Raji (cell line): Measurements from ENCODE around the gene PACSIN1.
A peak's percentile ranks its signal among the peaks of the same experiment; 100 is the strongest.

Source experiments
- POLR2A ChIP-seq: IDR thresholded peaks from 2 replicates; pipeline ENCODE4 v1.6.1; 2011; ENCODE audit warnings: low read depth, low read length, control low read depth; ENCODE audit not compliant: insufficient read depth

The PACSIN1 gene

DNA sequence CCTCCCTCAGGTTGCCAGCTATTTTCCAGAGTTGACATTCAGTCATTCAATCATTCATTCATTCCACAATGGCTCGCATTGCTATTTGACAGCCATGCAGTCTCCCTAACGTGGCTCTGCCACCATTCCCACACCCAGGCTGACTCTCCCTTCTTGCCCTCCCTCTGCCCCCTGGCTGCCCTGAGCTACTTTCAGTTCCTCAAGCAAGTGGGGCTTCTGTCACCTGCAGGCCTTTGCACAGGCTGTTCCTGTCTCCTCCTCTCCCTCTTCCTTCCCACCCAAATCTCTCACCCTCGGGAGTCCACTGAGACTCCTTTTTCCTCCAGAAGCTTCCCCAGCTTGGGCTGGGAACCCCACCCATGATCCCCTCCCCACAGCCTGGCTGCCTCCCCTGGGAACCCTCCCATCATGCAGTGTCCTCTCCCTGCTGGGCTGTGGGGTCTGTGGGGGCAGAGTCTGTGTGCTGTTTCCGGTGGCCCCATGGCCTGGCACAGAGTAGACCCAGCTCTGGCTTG, 2.6 kb downstream of the PACSIN1 start:
- TF ChIP-seq POLR2A = no peak

DNA sequence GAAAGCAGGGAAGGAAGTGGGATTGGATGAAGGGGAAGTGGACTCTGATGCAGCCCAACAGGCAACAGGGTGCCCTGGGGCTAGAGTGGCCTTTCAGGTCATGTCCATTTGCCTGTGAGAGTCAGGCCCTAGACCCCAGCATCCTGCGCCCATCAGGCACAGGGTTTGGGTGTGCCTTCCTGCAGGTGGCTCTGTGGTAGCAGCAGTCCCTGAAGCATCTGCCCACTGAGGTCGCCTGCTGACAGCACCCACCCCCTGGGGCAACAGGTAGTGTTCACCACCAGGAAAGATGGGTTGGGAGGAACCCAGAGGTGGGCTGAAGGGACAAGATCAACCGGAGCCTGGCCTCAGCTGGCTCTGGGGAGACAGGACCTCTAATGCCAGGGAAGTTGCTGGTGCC, 3.6 kb downstream of the PACSIN1 start:
- TF ChIP-seq POLR2A = no peak

DNA sequence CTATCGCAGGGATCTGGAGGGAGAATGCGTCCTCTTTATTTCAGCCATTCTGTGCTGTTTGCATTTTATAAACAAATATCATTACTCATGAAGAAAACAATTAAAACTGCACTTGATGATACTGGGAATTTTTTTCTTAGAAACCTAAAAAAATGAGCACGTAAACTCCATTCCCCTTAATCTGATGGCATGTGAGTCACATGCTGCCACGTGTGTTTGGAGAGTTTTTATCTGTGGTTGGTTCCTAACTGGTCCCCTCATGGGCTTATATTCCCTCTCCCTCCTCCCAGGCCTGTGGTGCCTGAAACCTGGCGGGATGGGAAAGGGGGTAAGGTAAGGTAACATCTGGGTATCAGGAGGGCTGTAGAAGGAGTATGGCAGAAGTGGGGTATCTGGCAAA, 6.5 kb downstream of the PACSIN1 start:
- no peak for TF ChIP-seq POLR2A

DNA sequence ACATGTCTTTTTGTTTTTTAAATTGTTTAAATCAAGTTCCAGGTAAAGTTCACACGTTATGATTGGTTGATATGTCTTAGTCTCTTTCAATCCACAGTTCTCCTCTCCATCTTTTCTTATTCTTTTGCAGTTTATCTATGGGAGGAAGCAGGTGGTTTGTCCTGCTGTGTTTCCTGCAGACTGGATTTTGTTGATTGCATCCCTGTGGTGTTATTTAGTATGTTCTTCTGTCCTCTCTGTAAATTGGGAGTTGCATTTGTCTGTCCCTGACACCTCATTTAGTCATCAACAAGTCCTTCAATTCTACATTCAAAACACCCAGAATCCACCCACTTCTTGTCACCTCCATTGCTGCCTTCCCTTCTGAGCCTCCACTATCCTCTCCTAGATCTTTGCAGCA, 8.1 kb downstream of the PACSIN1 start:
- no peak for TF ChIP-seq POLR2A

DNA sequence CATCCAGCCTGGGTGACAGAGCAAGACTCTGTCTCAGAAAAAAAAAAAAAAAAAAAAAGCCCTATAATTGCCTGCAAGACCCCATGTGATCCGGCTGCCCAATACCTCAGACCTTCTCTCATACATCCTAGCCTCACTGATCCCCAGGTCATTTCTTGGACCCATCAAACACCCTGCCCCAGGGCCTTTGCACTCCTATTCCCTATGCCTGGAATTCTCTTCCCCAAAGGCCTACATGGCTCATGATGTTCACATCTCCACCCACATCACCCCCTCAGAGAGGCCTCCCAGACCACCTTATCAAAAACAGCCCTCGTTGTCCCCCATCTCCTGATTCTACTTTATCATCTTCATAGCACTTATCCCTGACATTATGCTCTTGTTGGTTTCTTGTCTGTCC, 8.9 kb downstream of the PACSIN1 start:
- TF ChIP-seq POLR2A = no peak

DNA sequence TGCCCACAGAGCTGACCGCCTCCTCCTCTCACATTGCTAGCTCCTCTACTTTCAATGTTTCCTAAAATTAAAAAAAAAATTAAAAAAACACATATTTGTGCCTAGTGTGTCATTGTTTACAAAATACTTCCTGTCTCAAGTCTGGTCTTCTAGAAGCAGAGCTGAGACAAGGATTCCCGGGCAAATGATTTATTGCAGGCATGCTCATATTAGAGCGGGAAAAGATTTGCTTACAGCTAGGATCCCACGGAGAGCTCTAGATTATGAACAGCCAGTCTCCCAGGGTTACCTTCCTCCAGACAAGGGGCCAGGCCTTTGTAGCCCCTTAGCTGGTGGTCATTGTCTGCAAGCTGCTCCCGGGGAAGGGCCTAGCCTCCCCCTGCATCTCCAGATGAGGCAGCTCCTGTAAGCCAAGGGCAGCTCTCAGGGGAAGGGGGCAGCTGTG, 9.4 kb downstream of the PACSIN1 start:
- no peak for TF ChIP-seq POLR2A

DNA sequence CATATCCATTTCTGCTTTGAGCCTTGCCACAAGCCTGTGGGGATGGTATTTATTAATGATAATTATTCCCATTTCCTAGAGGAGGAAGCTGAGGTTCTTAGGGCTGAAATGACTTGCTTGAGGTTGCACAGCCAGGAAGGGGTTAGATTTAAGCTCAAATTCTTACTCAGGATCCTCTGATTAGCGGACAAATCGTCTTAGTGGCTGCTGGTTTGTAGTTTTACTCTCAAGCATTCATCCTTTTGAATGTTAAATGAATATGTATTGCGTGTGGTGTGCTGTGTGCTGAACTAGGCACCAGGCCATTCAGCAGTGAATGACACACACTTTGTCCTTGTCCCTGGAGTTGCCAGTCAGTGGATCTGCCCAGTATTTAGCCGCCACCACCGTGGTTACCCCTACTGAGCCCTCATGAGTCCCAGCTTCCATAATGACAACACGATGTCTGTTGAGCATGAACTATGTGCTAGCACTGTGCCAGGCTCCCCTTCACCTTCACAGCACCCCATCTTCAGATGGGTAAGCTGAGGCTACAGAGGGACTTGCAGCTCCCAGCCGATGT, 10.0 kb downstream of the PACSIN1 start:
- no peak for TF ChIP-seq POLR2A

DNA sequence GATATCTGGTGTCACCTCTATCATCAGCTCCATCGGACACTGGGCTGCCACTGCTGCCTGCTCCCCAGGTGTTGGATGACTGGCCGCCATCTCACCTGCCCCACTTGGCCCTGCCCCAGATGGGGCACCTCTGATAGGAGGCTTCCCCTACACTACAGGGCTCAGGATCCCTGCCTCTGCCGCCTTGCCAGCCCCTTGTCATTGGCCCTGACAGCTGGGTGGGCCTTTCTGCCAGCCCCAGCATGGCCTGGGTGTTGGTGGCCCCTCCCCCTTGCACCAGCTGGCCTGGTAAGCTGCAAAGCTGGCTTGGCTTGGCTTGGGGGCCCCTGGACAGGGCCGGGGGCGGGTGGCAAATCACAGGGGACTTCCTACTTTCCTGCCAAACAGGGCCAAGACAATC, 10.6 kb downstream of the PACSIN1 start:
- no peak for TF ChIP-seq POLR2A

DNA sequence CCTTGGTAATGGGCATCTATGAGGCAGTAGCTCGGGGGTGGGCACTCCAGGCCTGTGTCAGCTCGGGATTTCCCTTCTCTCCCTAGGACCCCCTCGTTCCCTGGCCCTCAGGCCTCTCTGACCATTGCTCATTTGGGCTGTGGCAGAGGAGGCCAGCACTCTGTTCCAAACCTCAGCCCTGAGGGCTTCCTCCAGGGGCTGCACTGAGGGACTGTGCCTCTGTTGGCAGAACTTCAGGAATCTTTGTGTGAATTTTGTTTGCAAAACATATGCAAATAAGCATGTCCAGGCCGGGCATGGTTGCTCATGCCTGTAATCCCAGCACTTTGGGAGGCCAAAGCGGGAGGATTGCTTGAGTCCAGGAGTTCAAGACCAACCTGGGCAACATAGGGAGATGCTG, 11.0 kb downstream of the PACSIN1 start:
- no peak for TF ChIP-seq POLR2A

DNA sequence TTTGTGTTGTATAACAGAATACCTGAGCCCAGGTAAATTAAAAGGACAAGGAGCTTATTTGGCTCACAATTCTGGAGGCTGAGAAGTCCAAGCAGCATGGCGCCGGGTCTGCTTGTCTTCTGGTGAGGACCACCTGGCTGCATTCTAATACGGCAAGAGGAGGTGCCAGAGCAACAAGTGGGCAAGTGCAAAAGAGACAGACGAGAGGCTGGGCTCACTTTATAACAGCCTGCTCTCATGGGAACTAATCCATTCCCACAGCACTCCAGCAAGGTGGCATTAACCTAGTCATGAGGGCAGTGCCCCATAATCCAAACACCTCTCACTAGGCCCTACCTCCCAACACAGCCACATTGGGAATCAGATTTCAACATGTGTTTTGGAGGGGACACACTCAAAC, 12.9 kb downstream of the PACSIN1 start:
- no peak for TF ChIP-seq POLR2A

DNA sequence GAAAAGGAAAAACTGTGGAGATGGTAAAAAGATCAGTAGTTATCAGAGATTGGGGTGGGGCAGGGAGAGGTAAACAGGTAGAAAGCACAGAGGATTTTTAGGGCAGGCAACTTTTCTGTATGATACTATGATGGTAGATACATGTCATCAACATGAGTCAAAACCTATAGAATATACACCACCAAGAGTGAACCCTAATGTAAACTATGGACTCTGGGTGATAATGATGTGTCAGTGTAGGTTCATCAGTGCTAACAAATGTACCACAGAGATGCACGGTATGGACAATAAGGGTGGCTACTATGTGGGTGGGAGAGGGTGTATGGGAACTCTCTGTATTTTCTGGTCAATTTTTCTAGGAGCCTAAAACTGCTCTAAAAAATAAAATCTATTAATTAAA, 18.5 kb downstream of the PACSIN1 start:
- no peak for TF ChIP-seq POLR2A

DNA sequence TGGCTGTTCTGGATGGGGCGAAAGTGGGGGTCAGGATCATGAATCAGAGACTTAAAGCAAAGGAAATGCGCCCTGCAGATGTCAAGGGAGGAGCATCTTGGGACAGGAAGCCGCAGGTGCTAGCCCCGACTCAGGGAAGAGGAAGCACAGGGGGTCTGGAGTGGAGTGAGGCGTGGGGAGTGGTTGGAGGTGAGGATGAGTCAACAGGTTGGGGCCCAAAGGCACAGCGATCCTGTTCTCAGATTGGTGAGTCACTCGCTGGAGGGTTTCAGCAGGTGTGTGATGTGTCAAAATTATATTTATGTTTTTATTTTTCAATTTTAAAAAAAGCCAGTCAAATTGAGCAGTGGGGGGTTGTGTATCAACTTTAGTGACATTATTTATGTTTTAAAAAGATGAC, 19.0 kb downstream of the PACSIN1 start:
- peak; percentile 44; the same call in 1 of the 2 replicates for TF ChIP-seq POLR2A

DNA sequence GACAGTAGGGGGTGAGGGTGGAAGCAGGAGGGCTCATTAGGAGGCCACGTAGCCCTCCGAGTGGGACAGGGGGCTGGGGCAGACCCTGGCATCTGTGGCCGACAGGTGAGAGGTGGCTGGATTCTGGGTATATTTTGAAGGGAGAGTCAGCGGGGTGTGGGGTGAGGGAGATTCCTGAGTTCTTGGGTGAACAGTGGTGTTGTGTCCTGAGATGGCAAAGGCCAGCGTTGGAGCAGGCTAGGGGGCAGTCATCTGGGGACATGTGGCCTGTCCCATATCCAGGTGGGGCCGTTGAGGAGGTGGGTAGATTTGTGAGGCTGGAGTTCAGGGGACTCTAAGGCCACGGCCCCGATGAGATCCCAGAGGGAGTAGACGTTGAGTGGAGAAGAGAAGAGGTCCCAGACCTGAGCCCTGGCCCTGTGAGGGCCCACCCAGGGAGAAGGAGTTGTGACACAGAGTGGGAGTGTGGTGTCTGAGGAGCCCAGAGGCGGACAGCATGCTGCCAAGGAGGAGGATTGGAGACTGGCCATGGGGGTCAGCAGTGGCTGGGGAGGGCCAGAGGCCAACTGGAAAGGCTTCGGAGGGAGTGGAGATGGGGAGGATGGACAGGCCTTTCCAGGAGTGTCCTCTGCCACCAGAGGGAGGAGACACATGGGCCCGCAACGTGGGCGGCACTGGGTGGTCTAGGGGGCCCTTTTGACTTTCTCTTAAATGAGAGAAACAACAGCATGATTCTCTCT, 19.6 kb downstream of the PACSIN1 start:
- no peak for TF ChIP-seq POLR2A

DNA sequence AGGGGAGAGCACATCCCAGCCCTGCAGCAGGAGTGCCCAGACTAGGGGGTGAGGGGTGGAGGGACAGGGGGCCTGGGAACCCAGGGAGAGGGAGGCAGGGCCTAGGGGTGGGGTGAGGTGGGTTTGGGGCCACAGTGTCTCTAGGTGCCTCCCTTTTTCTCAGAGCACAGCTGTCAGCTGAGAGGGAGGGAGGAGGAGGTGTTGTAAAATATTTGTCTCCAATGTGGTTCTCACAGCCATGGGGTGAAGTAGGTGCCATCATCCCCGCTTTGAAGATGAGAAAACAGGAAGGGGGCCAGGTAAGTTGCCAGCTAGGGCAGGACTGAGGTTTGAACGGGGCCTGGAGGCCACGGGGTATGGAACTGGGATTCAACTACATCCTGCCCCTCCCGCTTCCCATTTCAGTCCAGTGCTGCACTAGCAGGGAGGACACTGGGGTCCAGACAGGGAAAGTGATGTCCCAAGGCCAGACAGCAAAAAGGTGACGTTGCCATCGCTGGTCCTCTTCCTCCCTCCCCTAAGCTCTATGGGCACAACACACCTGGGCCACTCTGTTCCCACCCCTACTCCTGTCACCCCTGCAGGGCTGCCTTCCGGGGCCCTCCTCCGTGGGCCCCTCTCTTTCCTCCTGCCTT, 20.3 kb downstream of the PACSIN1 start:
- no peak for TF ChIP-seq POLR2A

DNA sequence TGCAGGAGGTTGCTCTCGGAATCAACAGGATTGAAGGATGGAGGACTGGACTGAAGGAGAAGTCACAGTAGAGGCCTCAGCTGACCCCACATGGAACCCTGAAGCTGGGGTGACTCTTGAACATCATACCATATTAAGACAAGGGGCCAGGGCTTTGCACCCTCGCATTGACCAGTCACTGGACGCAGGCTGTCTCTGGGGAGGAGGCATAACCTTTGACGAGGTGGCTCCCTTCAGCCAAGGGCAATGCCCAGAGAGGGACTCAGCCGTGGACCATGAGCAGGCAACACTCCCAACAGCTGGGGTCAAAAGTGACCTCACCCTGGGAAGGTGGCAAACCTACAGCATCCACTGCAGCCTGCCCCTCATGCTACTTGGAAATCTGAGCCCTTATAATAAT, 21.7 kb downstream of the PACSIN1 start:
- no peak for TF ChIP-seq POLR2A

DNA sequence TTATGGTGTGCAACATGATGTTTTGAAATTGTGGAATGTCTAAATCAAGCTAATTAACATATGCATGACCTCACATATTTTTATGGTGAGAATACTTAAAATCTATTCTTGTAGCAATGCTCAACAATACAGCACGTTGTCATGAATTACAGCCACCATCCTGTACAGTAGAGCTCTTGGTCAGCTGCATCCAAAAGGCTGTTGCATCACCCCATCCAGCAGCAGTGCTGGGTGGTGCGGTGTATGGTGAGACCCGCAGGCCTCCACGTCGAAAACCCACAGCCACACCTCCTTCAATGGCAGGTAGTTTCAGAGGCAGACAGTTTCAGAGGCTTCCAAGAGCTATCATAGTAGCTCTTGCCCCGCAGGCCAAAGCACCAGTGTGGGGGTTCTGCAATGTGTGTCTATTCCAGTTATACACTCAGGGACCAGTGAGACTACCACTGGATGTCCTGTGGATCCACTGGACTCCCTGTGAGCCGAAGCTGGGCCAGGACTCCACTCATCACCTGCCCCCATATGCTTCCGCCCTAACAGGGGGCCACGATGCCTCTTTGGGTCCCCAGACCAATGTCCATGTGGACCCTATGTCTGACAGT, 23.4 kb downstream of the PACSIN1 start:
- TF ChIP-seq POLR2A = no peak

DNA sequence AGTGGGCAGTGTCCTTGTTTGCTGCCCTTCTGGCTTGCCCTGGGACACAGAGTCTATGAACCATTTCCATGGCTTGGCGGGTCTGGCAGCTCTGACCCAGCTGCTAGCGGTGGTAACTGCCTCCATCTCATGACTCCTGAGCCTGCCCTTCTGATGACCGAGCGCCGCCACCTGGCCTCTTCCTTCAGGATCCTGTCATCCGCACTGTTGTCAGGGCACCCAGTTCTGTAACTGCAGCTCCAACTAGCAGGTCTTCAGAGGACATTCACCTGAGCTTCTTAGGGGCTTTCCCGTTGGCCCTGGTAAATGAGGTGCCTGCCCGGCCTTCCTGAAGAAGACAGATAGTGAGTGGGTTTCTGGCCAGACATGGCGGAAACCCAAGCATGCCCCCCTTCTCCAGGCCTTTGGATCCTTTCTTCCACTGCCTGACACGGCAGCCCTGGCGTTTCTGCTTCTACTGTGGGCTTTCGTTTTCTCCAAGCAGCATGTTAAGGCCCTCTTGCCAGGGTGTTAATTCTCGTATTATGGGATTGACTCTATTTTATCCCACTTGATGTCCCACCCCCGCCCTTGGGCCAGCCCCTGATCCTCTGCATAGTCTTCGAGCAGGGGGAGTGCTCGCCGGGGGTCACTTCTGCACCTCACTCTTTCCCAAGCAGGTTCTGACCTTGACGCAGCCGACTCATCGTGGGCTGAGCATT, 24.7 kb downstream of the PACSIN1 start:
- TF ChIP-seq POLR2A = no peak
